HFFc6 (cell line): ENCODE results near the gene ERP44. TPM values are rescaled to one million over a fixed set of nuclear protein-coding genes. Genes with fewer than 3 reads are reported as not detected.

Source experiments
- DNase-seq: peaks from one replicate; pipeline ENCODE4 v3.0.0-alpha.2; 2018
- H3K27ac Mint-ChIP-seq: 2 replicates; pipeline ENCODE4 v1.8.0; 2020; ENCODE audit warnings: mild to moderate bottlenecking, mixed read lengths
- H3K27me3 Mint-ChIP-seq: 2 replicates; pipeline ENCODE4 v1.8.0; 2021; ENCODE audit warnings: mild to moderate bottlenecking, moderate library complexity, mixed read lengths; ENCODE audit not compliant: insufficient read depth
- H3K36me3 Mint-ChIP-seq: 2 replicates; pipeline ENCODE4 v1.8.0; 2021; ENCODE audit warnings: low read depth, mixed read lengths
- H3K4me1 Mint-ChIP-seq: 2 replicates; pipeline ENCODE4 v1.8.0; 2020; ENCODE audit warnings: low read depth, mixed read lengths
- H3K4me3 Mint-ChIP-seq: 2 replicates; pipeline ENCODE4 v1.8.0; 2020; ENCODE audit warnings: mild to moderate bottlenecking, moderate library complexity, mixed read lengths
- H3K9me3 Mint-ChIP-seq: 2 replicates; pipeline ENCODE4 v1.8.0; 2020; ENCODE audit warnings: mild to moderate bottlenecking, mixed read lengths
- CTCF ChIP-seq: fragments of 200-600 bp; sonication (generic); IDR thresholded peaks from 2 replicates; pipeline ENCODE4 v1.5.0; 2021; ENCODE audit warnings: antibody characterized with exemption, mild to moderate bottlenecking
- total RNA-seq, 6 experiments: library from RNA; stranded (reverse); fragmentation: NEBNext Ultra II Directional; extraction: Animal tissue kit (Norgen Biotek cat#: 25700); gene quantifications; 2 replicates in 1 of 6; 3 replicates in 5 of 6; pipeline ENCODE4 v1.2.3, GENCODE V29; 2021

Gene ERP44
- total RNA-seq, 6 experiments from 2014 or later: 22.7 to 30.5 (median 27.0) TPM

- no peak for TF ChIP-seq CTCF
- DNase-seq: no peak
- H3K4me1 Mint-ChIP-seq: peaks cover 7% of the 10 kb centered on the region
- H3K9me3 Mint-ChIP-seq: no peaks in the 10 kb centered on the region
- H3K27me3 Mint-ChIP-seq: no peaks in the 10 kb centered on the region; the same call in 1 of the 2 replicates
- H3K4me3 Mint-ChIP-seq: no peak overlapping the region
- no peak overlapping the region for H3K27ac Mint-ChIP-seq
- peaks cover 12% of the 10 kb centered on the region for H3K36me3 Mint-ChIP-seq
Observed at GRCh38 chr9:99966716-99967115, 132.1 kb downstream of the ERP44 start.

- no peak overlapping the region for H3K4me3 Mint-ChIP-seq
Observed at GRCh38 chr9:99966001-99966400, 132.8 kb downstream of the ERP44 start.

GRCh38 chr9:99964336-99964735 lies 134.5 kb downstream of the ERP44 start:
- no peak for TF ChIP-seq CTCF
- Mint-ChIP-seq H3K4me3 (no peak overlapping the region), H3K36me3 (peaks cover 17% of the 10 kb centered on the region), H3K4me1 (peaks cover 7% of the 10 kb centered on the region), H3K27me3 (no peaks in the 10 kb centered on the region), H3K9me3 (no peaks in the 10 kb centered on the region), H3K27ac (no peak overlapping the region)
- DNase-seq: peak; percentile 3

More at GRCh38 chr9:99966001-99966400, 132.8 kb downstream of the ERP44 start:
- H3K9me3 Mint-ChIP-seq: no peaks in the 10 kb centered on the region
- TF ChIP-seq CTCF: no peak
- H3K4me1 Mint-ChIP-seq: peaks cover 7% of the 10 kb centered on the region
- no peak overlapping the region for H3K27ac Mint-ChIP-seq
- DNase-seq: no peak
- no peaks in the 10 kb centered on the region; the same call in 1 of the 2 replicates for H3K27me3 Mint-ChIP-seq
- peaks cover 16% of the 10 kb centered on the region for H3K36me3 Mint-ChIP-seq

- no peaks in the 10 kb centered on the region for H3K9me3 Mint-ChIP-seq
- H3K27me3 Mint-ChIP-seq: no peaks in the 10 kb centered on the region
- no peak for TF ChIP-seq CTCF
- peaks cover 16% of the 10 kb centered on the region for H3K36me3 Mint-ChIP-seq
- no peak overlapping the region for H3K4me3 Mint-ChIP-seq
- H3K27ac Mint-ChIP-seq: no peak overlapping the region
- peaks cover 7% of the 10 kb centered on the region for H3K4me1 Mint-ChIP-seq
- no peak for DNase-seq
Observed at GRCh38 chr9:99962680-99963261, 136.0 kb downstream of the ERP44 start.

GRCh38 chr9:99955606-99956005 lies 143.2 kb downstream of the ERP44 start:
- Mint-ChIP-seq H3K27ac (no peak overlapping the region), H3K4me1 (no peaks in the 10 kb centered on the region), H3K4me3 (no peak overlapping the region)

More at GRCh38 chr9:99955606-99956005, 143.2 kb downstream of the ERP44 start:
- no peaks in the 10 kb centered on the region for H3K27me3 Mint-ChIP-seq
- no peak for TF ChIP-seq CTCF
- peaks cover 2% of the 10 kb centered on the region; the same call in 1 of the 2 replicates for H3K36me3 Mint-ChIP-seq
- no peak for DNase-seq
- no peaks in the 10 kb centered on the region for H3K9me3 Mint-ChIP-seq
